Measurements from ENCODE around the gene TFF3.

Gene TFF3

GRCh38 chr21:42350927-42351426, 35.8 kb upstream of the TFF3 start, which contains the start of gene TFF2:
Gene TFF2 (minus strand): TSS chr21:42350994. CDS start chr21:42350957, 37 bp downstream.
- CTCF ChIA-PET: interaction anchor here (1.0 kb wide), 1 partner anchor 10 kb away, joined by 3 read pairs; no protein-coding TSS in a partner anchor
- Histone ChIP-seq H3K4me1 (ENCODE audit: control insufficient read depth, insufficient read depth, low read length) (no peaks in the 10 kb centered on the region), H3K27ac (ENCODE audit: extremely low read depth, low read depth, low read length) (no peak within 1 kb of the TSS), H3K4me3 (ENCODE audit: low read depth, low read length) (no peak within 1 kb of the TSS), H3K9me3 (ENCODE audit: control insufficient read depth, insufficient read depth, low read depth, low read length) (no peaks in the 10 kb centered on the region), H3K36me3 (ENCODE audit: control insufficient read depth in 2 of 2, insufficient read depth in 1 of 2, low read length in 2 of 2) (no peaks in the 10 kb centered on the region)
- no peak for TF ChIP-seq ZNF157 (tag by site-specific recombination; IDR thresholded peaks at IDR 0.05)
- no peak for TF ChIP-seq ZNF133 (tag by site-specific recombination; IDR thresholded peaks at IDR 0.05)
- no peak for TF ChIP-seq ZNF514 (tag by site-specific recombination; IDR thresholded peaks at IDR 0.05)
- TF ChIP-seq ZNF335 (tag by site-specific recombination; conservative IDR thresholded peaks at IDR 0.05): no peak
- no peak for TF ChIP-seq GFI1B (tag by site-specific recombination; IDR thresholded peaks at IDR 0.05)
- POLR2A ChIA-PET: no interaction called here

GRCh38 chr21:42350318-42350910, 35.2 kb upstream of the TFF3 start:
- H3K27ac ChIP-seq (ENCODE audit: extremely low read depth, low read depth, low read length): no peak overlapping the region
- no peak for TF ChIP-seq ZNF114 (tag by site-specific recombination; IDR thresholded peaks at IDR 0.05)
- no peak for TF ChIP-seq ZNF335 (tag by site-specific recombination; conservative IDR thresholded peaks at IDR 0.05)
- no peak for TF ChIP-seq ZEB2 (tag by site-specific recombination; IDR thresholded peaks at IDR 0.05)
- no peak overlapping the region for H3K4me3 ChIP-seq (ENCODE audit: low read depth, low read length)
- no peaks in the 10 kb centered on the region for H3K9me3 ChIP-seq (ENCODE audit: control insufficient read depth, insufficient read depth, low read depth, low read length)
- CTCF ChIA-PET: interaction anchor here (1.0 kb wide), 1 partner anchor 11 kb away, joined by 3 read pairs; no protein-coding TSS in a partner anchor
- no peaks in the 10 kb centered on the region for H3K36me3 ChIP-seq (ENCODE audit: control insufficient read depth in 2 of 2, insufficient read depth in 1 of 2, low read length in 2 of 2)
- no peaks in the 10 kb centered on the region for H3K4me1 ChIP-seq (ENCODE audit: control insufficient read depth, insufficient read depth, low read length)
- POLR2A ChIA-PET: no interaction called here

- H3K27ac ChIP-seq (ENCODE audit: extremely low read depth, low read depth, low read length): no peak overlapping the region
- no peaks in the 10 kb centered on the region for H3K4me1 ChIP-seq (ENCODE audit: control insufficient read depth, insufficient read depth, low read length)
- ChIA-PET CTCF (interaction anchor here (0.7 to 0.9 kb wide), 2 partner anchors 14 to 38 kb away, joined by 3 to 4 read pairs; no protein-coding TSS in a partner anchor), POLR2A (no interaction called here)
- no peaks in the 10 kb centered on the region for H3K9me3 ChIP-seq (ENCODE audit: control insufficient read depth, insufficient read depth, low read depth, low read length)
- no peaks in the 10 kb centered on the region for H3K36me3 ChIP-seq (ENCODE audit: control insufficient read depth in 2 of 2, insufficient read depth in 1 of 2, low read length in 2 of 2)
- no peak overlapping the region for H3K4me3 ChIP-seq (ENCODE audit: low read depth, low read length)
- no peak for TF ChIP-seq ZNF148 (tag by site-specific recombination; IDR thresholded peaks at IDR 0.05; ENCODE audit: borderline replicate concordance)
- TF ChIP-seq PRDM1 (tag by site-specific recombination; IDR thresholded peaks at IDR 0.05): no peak
- no peak for TF ChIP-seq ZBTB26 (tag by site-specific recombination; optimal IDR thresholded peaks at IDR 0.05)
- no peak for TF ChIP-seq ZBTB6 (tag by site-specific recombination; IDR thresholded peaks at IDR 0.05)
- no peak for TF ChIP-seq ZNF701 (tag by site-specific recombination; IDR thresholded peaks at IDR 0.05)
- TF ChIP-seq PATZ1 (tag by site-specific recombination; IDR thresholded peaks at IDR 0.05): no peak
- TF ChIP-seq ZNF621 (tag by site-specific recombination; IDR thresholded peaks at IDR 0.05): no peak
Measured at GRCh38 chr21:42349420-42350317, 34.5 kb upstream of the TFF3 start.
